Cardiac septum (tissue), 1 donor: ENCODE data around the gene NET1. TPM values are rescaled to one million over a fixed set of nuclear protein-coding genes. Genes with fewer than 3 reads are reported as not detected.

Experiments
- DNase-seq: peaks from one replicate; pipeline ENCODE4 v3.0.0-alpha.2; 2020; ENCODE audit warnings: low spot score
- intact Hi-C: fragments of 100-400 bp; cut with DNase I; formaldehyde crosslinking; loops from one replicate; pipeline ENCODE4 v1.14.0; 2022
- total RNA-seq: library from RNA; stranded (reverse); fragmentation: NEBNext Ultra II Directional; extraction: Animal tissue kit (Norgen Biotek cat#: 25700); gene quantifications from one replicate; pipeline ENCODE4 v1.2.1, GENCODE V29; 2021
- donor health status: DM: no; HTN: no; CAD: no.

NET1 gene
- total RNA-seq, 1 donor from 2014 or later, result 20.9 TPM

DNA sequence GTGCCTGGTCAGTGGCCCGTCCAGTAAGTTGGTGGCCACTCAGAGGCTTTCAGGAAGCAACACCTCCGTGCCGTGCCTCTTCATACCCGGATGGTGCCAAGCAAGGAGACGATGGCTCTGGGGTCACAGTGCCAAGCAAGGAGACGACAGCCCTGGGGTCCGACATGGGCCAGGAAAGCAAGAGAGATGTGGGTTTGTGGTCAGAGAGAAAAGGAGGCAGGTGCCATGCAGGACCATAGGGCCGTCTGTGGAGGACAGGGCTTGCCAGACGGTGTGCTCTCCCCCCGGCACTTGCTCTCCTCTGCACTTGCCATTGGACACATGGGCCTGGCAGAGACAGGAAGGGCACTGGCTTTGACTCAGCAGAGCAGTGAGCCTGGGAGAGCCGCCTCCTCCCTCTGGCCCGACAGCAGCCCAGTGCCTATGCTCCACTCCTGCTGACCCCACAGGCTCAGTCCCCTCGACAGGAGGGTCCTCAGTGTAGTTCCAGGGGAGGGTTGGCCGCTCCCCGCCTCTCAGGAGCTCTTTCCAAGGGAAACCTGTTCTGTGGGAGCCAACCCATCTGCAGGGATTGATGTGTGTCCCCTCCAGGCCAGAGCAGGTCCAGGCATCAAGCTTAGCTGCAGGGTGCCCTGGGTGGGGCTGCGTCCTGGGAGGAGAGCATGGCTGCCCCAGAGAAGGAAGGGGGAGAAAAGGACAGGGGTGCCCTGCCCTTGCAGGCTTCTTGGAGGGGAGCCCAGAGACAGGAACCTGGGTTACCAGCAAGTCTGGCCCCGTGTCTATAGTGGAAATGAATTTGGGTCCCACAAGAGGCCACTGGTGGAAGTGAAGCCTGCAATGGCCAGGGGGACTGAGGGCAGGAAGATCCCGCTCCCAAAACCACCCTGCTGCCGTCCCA lies 94.6 kb downstream of the NET1 start:
- intact Hi-C loops, result no loop called here
- peak; percentile 70 for DNase-seq

DNA sequence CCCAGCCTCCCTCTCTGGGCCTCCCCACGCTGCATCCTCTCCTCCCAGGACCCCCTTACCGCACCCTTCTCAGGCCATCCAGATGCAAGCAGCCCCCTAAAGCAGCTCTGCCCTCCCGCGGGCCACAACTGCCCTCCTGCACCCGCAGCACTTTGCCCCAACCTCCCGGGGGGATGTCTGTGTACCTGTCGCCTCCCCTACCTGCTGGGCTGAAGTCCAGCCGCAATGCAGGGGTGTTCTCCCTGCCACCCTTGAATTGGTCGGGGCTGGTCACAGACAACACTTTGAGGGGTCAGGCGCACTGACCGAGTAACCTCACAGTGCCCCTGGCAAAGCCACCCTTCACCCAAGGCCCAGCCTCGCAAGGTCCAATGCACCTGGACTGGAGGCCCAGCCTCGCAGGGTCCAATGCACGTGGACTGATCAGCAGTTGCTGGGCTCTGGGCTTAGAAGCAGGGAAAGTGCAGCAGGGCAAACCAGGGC lies 95.3 kb downstream of the NET1 start:
- no peak for DNase-seq
- intact Hi-C loops, result no loop called here

DNA sequence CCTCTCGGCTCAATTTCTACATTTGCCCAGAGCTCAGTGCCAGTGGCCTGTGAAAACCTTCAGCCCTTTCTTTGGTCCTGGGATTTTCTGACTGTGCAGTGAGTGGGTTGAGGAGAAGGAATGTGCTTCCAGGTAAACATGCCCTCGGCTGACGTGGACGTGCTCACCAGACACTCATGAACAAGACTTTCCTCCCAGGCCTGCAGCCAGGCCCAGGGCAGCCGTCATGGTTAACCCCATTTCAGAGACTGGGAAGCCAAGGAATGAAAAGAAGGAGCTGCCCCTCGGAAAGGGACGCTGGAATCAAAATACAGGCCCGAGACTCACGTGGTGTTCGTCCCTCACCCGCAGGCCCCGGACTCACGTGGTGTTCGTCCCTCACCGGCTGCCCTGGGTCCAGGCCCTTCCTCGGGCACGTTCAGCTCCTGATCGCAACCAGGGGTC lies 95.8 kb downstream of the NET1 start:
- intact Hi-C loops, result no loop called here
- DNase-seq, result peak; percentile 55

Other genes starting within 250 kb of the NET1 start
- gene AKR1C8, start 227.4 kb upstream of the NET1 start, total RNA-seq, result 0.86 TPM
- gene AKR1C4, start 215.7 kb upstream of the NET1 start, total RNA-seq, result not detected
- not detected for gene UCN3, start 47.6 kb upstream of the NET1 start, total RNA-seq
- gene TUBAL3, start 7.7 kb upstream of the NET1 start, total RNA-seq, result 0.40 TPM
- not detected for gene CALML5, start 87.0 kb downstream of the NET1 start, total RNA-seq
- gene CALML3, start 112.4 kb downstream of the NET1 start, total RNA-seq, result not detected